DMS53 (cell line): ENCODE measurements around the gene WBP1.
"Not testable (repeated sequence)": the region's sequence is repeated elsewhere in the genome, so short reads cannot be mapped to it uniquely, and the experiment has no call there.

Experiments used
- DNase-seq: peaks from one replicate; lab custom pipeline; 2025; lab: John Stamatoyannopoulos, UW

The WBP1 gene

DNA sequence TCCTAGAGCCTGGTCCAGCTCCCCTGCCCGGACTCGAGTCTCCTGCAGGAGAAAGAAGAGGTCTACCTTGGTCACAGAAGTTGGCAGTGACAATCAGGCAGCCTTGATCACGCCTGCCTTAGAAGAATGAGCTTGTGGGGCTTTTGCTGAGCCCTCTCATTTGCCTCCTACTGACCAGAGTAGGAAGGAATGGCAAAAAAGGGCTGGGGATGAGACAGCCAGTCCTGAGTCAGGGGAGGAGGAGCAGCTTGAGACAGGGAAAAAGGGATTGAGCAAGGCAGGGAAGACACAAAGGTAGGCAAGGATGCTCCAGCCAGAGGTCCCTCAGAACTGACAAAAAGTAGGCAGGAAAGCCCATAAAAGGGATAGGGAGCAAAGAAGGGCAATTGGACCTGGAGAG lies 30.7 kb upstream of the WBP1 start:
- DNase-seq, result no peak

DNA sequence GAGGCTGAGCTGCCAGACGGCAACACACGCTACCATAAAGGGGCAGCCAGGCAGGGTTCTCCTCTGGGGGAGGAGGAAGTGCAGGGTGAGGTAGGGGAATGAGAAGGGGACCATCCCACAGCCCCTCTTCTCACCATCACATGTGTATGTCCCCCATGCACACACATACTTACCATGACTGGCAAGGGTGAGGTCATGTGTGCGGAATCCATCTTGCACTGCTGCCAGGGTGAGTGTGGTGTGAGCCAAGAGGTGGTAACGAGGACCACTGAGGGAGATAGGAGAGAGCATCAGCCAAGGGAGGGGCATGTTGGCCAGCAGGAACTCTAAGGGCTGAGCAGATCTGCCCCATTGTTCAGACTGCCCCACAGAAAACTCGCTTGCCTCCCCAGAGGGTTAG lies 29.6 kb upstream of the WBP1 start:
- no peak for DNase-seq

DNA sequence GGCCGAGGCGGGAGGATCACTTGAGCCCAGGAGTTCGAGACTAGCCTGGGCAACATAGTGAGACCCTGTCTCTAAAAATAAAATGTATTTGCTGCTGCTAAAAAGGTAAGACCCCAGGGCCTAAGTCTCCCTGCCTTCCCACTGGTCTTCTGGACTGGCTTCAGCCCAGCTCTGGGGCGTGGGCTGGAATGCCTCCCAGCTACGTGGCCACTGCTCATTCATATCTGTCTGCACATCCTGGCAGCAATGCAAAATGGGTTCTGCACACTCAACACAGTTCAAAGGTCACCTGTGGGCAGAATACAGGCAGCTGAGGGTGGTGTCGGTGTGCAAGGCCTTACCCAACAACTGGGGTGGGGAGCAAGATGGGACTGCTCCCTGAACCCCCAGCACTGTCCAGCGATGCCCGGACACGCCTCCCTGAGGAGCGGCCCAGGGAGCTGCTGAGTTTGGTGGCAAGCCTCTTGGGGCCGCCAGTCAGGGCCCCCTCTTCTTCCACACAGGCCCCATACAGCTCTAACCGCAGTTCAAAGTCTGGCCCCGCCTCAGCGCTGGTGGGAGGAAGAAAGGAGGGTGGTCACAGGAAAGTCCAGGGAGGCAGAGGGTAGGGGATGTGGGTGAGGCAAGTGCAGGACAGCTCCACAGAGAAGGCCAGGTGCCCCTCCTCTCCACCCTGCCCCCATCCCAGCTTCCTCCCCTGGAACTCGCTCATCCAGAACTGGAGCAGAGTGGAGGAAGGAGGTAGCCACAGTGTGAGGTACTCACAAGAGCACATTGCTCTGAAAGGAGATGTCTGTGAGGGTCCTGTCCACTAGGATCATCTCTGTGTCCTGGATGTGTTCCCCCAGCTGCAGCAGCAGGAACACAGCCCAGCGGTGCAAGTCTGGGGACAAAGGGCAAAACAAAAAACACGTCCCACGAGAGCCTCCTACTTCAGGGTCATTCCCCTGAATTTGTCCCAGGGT lies 28.5 kb upstream of the WBP1 start:
- no peak for DNase-seq

DNA sequence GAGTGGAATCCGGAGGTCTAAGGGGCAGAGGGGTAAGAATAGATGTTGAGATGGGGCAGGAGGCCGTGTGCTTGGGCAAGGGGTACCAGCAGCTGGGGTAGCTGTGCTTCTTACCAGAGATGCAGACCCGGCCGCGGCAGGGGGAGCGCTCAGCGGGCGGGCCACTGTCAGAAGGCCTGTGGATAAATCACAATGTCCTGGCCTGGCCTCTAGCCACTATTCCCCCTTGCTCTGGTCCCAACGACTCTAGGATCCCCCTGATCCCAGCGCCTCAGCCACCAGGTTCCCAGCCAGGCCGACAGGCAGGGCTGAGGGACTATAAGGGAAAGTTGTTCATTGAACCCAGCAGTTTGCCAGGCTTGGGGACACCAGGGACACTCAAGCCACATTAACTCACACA lies 27.7 kb upstream of the WBP1 start:
- DNase-seq, result no peak

DNA sequence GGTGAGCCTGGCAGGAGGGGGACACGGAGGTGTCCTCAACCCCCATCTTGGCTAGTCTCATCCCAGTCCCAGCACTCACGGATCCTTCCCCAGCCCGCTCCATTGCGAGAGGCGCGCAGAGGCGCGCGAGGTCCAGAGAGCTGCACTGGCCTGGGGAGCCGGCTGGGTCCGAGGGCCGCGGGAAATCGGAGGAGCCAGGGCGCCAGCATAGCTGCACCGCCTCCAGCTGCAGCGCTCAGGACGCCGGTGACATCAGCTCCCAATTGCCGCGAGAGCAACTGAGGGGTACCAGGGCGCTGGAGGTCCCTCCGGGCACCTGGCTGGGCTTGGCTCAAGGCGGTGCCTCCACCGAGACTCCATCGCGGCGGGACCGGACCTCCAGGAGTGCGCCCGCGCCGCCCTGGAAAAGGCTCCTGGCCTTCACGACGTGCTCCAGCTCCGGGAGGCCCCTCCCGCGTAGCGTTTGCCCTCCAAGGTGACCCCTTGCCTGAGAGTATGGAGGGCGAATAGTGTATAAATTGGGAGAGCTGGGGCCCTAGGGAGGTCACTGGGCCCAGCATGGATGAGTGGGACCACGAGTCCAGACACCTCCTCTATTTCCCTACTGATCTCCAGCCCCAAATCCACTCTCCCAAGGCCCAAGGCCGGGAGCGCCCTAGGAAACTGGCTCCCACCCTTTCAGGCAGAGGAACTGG lies 22.0 kb upstream of the WBP1 start:
- no peak for DNase-seq

DNA sequence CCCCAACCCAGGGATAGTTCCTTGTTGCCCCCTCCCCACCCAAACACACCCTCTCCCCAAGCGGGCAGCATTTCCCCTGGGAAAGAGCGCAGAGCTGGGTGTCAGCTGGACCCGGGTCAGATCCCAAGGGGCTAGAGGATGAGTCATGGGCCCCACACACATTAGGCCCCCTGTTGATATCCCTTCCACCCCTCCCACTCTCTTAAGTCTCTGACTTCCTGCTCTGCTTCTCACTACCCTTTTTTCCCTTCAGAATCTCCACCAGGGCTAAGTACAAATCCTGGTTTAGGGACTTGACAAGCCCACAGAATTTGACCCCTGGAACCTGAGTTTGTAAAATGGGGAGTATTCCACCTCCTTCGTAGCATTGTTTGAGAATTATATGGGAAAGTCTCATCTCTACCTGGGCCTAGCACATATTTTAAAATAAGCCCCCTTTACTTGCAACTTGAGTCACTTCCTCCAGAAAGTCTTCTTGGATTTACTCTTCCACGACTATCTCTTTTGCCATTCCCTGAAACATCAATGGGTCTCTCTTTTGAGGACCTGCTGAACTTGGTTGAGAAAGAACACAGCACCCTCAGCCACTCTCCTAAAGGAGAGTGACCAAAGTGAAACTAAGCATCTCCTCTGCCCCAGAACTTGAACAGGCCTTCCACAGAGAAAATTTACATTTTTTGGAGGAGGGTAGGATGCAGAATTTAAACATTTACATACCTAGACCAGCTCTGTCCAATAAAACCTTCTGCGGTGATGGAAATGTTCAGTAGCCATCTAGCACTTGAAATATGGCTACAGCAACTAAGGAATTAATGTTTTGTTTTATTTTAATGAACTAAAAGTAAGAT lies 21.2 kb upstream of the WBP1 start:
- DNase-seq, result no peak

DNA sequence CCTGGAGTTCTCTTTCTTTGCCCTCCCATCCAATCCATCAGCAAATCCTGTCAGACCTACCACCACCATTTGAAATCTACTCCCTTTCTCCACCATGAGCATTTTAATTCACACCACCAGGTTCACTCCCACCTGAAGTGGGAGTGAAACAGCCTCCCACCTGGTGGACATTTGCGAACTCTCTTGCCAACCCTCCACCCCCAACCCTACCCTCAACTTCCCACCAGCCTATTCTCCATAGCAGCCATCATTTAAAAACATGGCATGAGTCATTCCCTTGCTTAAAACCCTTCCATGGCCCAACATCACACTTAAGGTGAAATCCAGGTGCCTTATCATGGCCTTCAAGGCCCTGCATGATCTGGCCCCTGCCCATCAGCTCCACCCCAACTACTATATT lies 20.0 kb upstream of the WBP1 start:
- DNase-seq, result no peak

DNA sequence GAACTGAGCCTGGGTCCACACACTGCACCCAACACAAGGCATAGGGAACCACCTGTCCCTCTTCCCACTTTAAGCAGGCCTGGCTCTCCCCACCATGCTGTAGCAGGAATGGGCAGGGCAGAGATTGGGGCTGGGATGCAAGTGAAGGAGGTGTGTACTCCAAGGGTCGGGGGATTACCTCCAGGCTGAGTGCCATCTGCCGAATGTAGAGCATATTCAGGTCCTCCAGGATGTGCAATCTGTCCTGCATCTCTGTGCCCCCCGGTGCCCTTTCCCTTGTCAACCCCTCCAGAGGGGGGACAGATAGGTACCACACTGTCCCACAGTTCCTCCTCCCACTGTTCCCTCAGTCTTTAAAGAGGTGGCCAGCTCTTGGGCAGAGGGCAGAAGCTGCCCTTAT lies 18.9 kb upstream of the WBP1 start:
- DNase-seq, result no peak

DNA sequence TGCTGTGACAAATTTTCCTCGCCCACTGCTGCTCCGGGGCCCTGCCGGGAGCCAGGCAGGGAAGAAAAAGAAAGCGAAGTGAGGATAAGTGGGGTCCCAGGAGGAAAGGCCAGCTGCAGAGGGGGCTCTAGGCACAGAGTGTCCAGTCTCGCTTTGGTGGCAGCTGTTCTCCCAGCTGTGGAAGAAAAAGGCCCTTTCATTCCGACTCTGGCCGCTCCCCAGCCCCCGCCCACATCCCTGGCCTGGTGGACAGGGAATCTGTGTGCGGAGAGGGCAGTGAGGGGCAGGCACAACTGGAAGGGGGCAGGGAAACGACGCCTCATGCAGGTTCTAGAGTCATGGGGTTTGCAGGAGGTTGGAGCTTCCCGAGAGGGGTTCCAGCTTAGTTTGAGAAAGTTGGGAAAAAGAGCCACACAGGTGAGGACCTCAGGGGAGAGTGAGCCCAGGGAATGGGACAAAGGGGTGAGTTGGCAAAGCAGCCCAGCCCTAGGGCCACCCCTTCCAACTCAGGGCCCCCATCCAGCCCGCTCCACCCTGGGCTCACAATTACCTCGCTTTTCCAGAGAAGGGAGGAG lies 18.3 kb upstream of the WBP1 start:
- DNase-seq, result no peak

DNA sequence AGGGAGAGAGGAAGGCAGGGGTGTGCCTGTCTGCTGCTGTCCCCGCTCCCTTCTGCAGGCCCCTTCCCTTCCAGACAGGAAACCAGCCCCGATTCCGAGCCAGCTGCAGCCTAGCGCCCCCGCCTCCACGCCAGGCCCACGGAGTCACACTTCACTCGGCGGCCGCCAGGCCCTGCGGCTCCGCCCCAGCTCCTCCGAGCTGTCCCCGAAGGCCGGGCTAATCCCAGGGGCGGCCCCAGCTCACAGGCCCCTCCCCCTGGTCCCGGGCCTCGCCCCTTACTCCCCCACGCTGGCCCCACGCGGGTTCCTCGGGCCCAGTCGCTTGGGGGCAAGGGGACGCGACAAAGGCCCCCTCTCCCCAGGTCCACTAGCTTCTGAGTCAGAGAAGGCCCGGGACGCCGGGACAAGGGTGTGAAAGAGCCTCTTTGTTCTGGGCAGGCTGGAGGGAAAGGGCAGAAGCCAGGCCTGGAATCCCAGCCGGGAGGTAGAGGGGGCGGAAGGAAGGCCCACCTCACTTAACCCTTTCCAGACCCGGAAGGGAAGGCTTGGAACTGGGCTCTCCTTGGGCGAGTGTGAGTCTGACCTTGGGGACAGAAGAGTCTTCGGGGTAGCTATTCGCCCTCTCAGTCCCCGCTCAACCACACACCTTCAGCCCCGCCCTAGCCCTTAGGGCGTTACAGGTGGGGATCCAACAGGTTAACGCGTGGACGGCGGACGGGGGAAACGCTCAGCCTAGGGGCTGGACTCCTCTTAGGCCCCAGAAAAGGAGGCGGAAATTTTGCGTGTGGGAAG lies 17.7 kb upstream of the WBP1 start:
- DNase-seq, result peak; percentile 92

DNA sequence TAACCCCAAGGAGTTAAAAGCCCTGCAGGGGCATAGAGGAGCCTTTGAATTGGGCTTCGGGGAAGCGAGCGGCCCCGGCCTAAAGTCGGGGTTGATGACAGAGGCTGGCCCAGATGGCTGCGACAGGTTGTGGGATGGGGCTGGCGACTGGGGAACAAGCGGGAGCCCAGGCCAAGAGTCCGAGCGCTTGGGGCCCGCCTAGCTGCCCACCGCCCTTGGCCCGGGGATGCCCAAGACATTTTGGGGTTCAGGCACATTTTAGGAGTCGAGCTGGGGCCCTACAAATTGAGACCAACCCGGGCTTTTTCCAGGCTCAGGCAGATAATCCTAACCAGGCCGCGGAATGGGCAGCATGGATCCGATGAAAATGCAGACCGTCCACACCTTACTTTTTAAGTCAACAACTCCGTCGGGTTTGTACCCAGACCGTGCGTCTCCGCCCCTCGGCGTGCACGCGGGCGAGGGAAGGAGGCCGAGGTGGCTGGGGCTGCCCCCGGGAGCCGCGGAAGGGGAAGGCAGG lies 17.0 kb upstream of the WBP1 start:
- DNase-seq, result no peak

DNA sequence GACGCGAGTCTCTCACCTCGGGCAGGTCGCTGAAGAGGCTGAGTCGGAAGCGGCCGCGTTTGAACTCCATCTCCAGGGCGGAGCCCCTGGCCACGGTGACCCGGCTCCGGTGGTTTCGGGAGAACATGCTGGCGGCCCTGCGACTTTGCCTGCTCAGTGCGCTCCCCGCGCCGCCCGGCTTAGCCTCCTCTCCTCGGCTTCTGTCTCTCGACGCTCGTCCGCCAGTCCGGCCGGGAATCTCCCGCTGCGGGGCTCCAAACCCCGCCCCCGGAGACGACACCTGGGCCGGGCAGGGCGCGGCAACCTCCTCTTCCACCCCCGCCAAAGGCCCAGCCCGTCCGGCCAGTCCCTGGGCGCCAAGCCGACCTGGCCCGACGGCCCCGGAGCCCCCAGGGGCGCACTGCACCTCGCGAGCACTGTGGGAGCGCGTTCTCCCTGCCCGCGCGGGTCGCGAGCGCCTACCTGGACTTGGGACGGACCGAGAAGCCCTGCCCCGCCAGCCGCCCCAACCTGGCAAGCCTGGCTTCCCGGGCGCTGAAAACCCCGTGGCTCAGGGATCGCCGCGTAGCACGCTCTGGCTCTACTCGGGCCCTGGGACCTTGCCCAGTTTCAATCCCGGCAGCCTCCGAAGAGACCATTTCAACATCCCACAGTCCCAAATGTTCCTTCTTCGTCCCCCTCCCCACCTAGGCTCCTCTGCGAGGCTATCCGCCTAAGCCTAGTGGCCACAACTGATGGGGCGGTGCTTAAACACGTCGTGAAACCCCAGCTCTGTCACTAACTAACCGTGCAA lies 16.4 kb upstream of the WBP1 start, which contains the start of gene RTKN:
RTKN (minus strand) TSS at position 248 of the 793 bp plus-strand sequence; CDS start at position 127, 121 bp downstream.
- peak; percentile 93 for DNase-seq

DNA sequence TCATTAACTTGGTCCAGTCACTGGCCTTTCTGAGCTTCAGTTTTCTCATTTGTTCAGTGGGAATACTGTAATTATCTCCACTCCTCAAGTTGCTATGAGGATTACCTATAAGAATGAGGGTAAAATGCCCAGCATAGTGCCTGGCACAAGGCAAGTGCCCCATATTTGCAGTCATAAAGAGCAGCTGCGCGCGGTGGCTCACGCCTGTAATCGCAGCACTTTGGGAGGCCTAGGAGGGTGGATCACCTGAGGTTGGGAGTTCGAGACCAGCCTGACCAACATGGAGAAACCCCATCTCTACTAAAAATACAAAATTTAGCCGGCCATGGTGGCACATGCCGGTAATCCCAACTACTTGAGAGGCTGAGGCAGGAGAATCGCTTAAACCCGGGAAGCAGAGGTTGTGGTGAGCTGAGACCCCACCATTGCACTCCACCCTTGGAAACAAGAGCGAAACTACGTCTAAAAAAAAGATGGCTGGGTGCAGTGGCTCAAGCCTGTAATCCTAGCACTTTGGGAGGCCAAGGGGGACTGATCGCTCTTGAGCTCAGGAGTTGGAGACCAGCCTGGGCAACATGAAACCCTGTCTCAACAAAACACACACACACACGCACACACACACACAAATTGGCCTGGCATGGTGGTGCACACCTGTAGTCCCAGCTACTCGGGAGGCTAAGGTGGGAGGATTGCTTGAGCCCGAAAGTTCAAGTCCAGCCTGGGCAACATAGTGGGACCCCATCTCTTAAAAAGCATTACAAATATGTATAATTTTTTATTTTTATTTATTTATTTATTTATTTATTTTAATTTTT lies 15.5 kb upstream of the WBP1 start:
- not testable (repeated sequence) for DNase-seq

DNA sequence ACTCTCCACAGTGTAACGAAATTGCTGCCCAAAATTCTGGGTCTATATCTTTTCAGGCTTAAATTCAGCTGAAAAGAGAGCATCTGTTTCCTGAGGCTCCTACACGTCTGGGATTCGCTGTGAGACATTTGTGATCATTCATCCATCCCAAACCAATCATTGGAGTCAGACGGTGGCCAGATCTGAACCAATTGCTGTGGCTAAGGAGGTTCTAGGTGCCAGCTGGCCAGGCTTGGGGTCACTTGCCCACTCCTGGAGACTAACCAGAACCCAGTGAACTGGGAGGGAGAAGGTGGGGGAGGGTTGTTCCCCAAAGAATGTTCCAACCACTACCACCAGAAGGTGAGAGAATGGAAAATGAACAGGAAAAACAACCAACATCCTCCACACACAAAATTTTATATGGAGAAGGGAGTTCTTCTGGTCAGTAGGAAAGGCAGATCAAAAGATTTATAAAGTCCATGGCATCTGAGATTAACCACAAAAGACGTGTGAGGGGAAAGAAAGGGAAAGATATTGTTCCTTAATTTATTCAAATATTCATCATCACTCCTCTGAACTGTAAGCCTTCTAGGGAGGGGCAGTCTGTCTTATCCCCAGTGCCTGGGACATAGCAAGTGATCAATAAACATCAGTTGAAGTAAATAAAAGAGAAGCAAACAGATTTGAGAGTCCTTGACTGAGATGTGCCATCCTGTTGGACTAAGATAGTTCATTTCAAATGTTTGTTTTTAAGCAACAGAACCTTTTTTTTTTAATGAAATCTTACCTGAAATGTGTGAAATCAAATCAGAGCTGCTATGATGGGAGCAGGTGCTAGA lies 13.5 kb upstream of the WBP1 start:
- DNase-seq, result no peak

DNA sequence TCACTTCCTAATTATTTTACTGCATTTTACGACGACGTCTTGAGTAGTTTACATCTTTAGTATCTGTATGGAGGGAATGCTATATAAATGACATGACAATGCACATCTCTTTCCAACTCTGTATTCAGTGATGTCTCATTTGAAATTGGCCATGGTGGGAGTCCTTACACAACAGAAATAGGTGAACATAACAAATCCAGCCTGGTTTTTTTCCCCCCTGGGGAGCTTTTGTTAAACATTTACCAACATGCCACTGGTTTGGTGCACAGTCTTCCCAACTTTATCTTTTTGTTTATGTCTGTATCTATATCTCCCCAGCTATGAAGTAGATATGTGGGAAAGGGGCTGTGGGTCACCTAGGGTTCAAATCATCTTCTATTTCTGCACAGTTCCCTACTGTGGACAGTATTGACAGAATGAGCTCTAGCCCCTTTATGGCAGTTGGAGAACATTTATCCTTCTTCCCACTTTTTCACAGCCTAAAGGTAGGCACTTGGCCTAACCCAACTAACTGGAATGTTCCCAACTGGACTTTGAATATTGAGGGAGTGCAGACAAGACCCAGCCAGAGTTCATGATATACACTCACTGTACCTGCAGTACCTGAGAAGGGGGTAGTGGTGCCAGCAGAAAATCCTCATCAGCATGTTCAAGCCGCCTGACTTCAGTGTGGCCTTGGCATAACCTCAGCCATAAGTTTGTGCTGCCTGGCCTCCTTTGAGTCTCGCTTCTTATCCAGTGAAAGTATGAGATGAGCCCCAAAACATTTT lies 10.8 kb upstream of the WBP1 start:
- no peak for DNase-seq

DNA sequence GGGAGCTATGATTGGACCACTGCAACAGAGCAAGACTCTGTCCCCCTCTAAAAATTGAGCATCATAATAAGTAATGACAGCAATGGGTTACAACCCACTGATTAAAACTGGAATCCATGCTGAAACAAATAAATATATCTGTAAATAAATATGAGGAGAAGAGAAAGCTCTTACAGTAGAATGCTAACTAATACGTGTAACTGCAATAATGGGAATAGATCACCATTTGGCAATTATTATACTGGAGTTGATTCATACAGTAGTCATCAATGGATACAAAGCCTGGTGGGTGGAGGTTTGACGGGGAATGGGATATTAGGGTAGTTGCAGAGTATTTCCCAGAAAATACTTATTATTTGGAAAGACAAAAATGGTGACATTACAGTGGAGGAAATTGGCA lies 9.5 kb upstream of the WBP1 start:
- no peak for DNase-seq

DNA sequence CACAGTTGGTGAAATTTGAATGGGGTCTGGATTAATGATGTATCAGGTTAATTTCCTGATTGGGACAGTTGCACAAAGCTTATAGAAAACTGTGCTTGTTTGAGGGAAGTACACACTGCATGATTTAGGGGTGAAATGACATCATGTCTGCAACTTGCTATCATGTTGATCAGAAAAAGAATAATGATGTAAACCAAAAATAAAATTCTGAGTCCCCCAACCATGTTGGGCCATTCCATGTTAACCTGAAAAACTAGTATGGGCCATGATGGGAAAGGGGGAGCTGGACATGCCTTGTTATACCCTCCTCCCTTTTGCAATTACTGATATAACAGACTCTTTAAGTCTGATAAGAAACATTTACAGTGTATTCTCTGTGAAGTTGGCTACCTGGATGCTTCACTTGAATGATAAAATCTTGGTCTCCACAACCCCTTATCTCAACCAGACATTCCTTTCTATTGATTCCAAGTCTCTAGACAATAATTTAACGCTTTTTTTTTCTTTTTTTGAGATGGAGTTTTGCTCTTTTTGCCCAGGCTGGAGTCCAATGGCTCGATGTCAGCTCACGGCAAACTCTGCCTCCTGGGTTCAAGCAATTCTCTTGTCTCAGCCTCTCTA lies 7.6 kb upstream of the WBP1 start:
- DNase-seq, result no peak
